ENCODE measurements around the gene IFRD1.
"Not testable (repeated sequence)": the region's sequence is repeated elsewhere in the genome, so short reads cannot be mapped to it uniquely, and the experiment has no call there.

The IFRD1 gene

GRCh38 chr7:112452102-112452888 is 2.0 kb downstream of the IFRD1 start:
- DNase-seq, result no peak

GRCh38 chr7:112453505-112454171 is 3.4 kb downstream of the IFRD1 start:
- Mint-ChIP-seq H3K27ac (no peak overlapping the region), H3K36me3 (ENCODE audit: low read depth) (peaks cover 36% of the 10 kb centered on the region), H3K27me3 (no peaks in the 10 kb centered on the region), H3K9me3 (no peaks in the 10 kb centered on the region), H3K4me3 (peak overlapping the region; percentile 36), H3K4me1 (peaks cover 40% of the 10 kb centered on the region)
- ATAC-seq, result no peak
- DNase-seq, result no peak

More at GRCh38 chr7:112452102-112452888, 2.0 kb downstream of the IFRD1 start:
- Mint-ChIP-seq H3K27me3 (no peaks in the 10 kb centered on the region), H3K4me3 (peak overlapping the region; percentile 97), H3K9me3 (no peaks in the 10 kb centered on the region), H3K4me1 (peaks cover 42% of the 10 kb centered on the region), H3K27ac (peak overlapping the region; percentile 92), H3K36me3 (ENCODE audit: low read depth) (peaks cover 29% of the 10 kb centered on the region)
- ATAC-seq, result no peak

- not testable (repeated sequence) for DNase-seq, ATAC-seq, H3K9me3 Mint-ChIP-seq, H3K27ac Mint-ChIP-seq, H3K27me3 Mint-ChIP-seq, H3K4me3 Mint-ChIP-seq
- H3K4me1 Mint-ChIP-seq, result peaks cover 34% of the 10 kb centered on the region
- H3K36me3 Mint-ChIP-seq (ENCODE audit: low read depth), result peaks cover 41% of the 10 kb centered on the region
These were observed 3.9 kb downstream of the IFRD1 start for GRCh38 chr7:112454191-112454590.

GRCh38 chr7:112459645-112460044 is 9.4 kb downstream of the IFRD1 start:
- Mint-ChIP-seq H3K9me3 (no peaks in the 10 kb centered on the region), H3K27me3 (no peaks in the 10 kb centered on the region), H3K36me3 (ENCODE audit: low read depth) (peaks cover 71% of the 10 kb centered on the region), H3K4me1 (peaks cover 1% of the 10 kb centered on the region), H3K27ac (no peak overlapping the region), H3K4me3 (no peak overlapping the region)
- ATAC-seq (no peak), DNase-seq (no peak)

DNA sequence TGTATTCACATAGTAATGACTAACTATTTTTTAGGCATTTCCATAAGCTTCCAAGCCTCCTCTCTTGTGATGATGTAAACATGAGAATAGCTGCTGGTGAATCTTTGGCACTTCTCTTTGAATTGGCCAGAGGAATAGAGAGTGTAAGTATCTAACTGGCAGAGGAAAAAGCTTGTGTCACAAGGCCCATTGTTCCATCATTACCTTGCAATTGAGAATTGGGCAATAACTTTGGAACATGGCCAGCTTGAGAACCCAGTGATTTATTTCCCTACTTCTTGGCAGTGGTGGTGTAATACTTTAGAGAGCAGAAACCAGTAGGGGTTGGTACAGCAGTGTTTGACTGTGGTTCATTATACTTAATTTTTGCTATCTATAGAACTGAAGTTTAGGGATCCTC is 12.0 kb downstream of the IFRD1 start:
- ATAC-seq (no peak), DNase-seq (no peak)
- Mint-ChIP-seq H3K4me3 (no peak overlapping the region), H3K4me1 (peaks cover 1% of the 10 kb centered on the region), H3K9me3 (no peaks in the 10 kb centered on the region), H3K27me3 (no peaks in the 10 kb centered on the region), H3K27ac (no peak overlapping the region), H3K36me3 (ENCODE audit: low read depth) (peaks cover 67% of the 10 kb centered on the region)

- no peaks in the 10 kb centered on the region for H3K27me3 Mint-ChIP-seq
- H3K27ac Mint-ChIP-seq, result no peak overlapping the region
- DNase-seq (no peak), ATAC-seq (no peak)
- no peaks in the 10 kb centered on the region for H3K9me3 Mint-ChIP-seq
- H3K4me1 Mint-ChIP-seq, result no peaks in the 10 kb centered on the region
- peaks cover 73% of the 10 kb centered on the region for H3K36me3 Mint-ChIP-seq (ENCODE audit: low read depth)
- no peak overlapping the region for H3K4me3 Mint-ChIP-seq
These were observed 17.6 kb downstream of the IFRD1 start for GRCh38 chr7:112467867-112468266.

DNA sequence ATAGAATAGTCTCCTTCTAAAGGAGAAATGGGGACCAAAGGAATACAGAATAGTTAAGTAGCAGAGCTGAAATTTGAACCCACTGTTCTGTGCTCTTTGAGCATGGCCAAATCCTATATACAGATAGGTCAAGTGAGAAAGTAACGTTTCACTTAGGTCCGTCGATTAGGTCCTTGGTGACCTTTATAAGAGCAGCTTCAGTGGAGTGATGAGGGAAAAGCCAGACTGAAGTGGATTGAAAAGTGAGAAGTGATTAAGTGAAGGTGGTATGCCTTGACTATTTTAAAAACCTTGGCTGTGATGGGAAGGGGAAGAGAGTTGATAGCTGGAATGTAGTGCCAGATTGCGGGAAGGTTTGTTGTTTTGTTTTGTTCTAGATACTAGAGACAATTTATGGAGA is 19.9 kb downstream of the IFRD1 start:
- Mint-ChIP-seq H3K4me3 (no peak overlapping the region), H3K27ac (no peak overlapping the region)

DNA sequence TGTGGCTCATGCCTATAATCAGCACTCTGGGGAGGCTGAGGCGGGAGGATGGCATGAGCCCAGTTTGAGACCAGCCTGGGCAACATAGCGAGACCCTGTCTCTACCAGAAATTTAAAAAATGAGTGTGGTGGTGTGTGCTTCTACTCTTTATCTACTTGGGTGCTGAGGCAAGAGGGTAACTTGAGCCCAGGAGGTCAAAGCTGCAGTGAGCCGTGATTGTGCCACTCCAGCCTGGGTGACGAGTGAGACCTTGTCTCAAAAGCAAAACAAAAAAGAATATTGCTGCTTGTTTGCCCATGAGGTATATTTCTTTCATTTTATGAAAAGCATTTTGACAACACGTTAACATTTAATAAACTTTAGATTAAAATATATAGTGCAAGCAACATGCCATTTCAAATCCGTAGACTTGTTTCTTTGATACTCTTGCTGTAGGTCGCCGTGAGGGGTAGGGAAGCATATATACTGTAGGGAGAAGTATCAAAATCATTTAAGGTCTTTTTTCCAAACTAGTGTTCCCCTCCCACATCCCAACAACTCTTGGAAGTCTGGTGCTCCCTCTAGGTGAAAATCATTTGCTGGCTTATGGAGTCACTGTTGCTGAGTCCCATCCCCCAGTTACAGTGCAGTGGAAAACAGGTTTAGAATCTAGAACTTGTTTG is 26.3 kb downstream of the IFRD1 start:
- H3K9me3 Mint-ChIP-seq, result no peaks in the 10 kb centered on the region
- H3K36me3 Mint-ChIP-seq (ENCODE audit: low read depth), result peaks cover 37% of the 10 kb centered on the region
- H3K4me1 Mint-ChIP-seq, result no peaks in the 10 kb centered on the region
- DNase-seq, result no peak
- no peak overlapping the region for H3K4me3 Mint-ChIP-seq
- no peak for ATAC-seq
- no peaks in the 10 kb centered on the region for H3K27me3 Mint-ChIP-seq
- H3K27ac Mint-ChIP-seq, result no peak overlapping the region

More for the DNA sequence above, 19.9 kb downstream of the IFRD1 start:
- Mint-ChIP-seq H3K27me3 (no peaks in the 10 kb centered on the region), H3K4me1 (no peaks in the 10 kb centered on the region), H3K36me3 (ENCODE audit: low read depth) (peaks cover 64% of the 10 kb centered on the region), H3K9me3 (no peaks in the 10 kb centered on the region)
- DNase-seq (no peak), ATAC-seq (no peak)

DNA sequence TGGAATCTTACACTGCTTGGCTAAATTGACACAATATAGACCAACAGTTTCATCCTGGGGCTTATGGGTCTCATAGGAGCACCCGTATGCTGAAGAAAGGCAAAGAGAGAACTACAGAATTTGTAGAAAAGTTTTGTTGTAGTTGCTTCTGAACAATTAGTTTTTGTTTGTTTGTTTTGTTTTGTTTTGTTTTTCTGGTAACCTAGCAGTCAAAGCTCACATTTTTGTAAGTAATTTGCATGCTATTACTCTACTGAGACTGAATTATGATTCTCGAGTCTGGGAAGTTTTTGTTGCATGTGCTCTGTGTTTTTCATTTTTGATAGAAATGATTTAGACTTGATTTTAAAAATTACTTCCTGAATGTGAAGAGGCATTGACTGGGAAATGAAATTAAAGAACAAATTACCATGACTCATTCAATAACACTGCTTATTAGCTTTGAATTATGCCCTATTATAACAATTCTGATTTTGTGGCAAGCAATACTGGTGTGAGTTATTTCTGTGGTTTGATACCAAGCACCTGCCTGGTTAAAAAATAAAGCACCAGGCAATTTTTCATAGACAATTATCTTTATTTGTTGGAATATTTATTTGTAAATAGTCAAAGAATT is 31.0 kb downstream of the IFRD1 start:
- peaks cover 10% of the 10 kb centered on the region for H3K36me3 Mint-ChIP-seq (ENCODE audit: low read depth)

DNA sequence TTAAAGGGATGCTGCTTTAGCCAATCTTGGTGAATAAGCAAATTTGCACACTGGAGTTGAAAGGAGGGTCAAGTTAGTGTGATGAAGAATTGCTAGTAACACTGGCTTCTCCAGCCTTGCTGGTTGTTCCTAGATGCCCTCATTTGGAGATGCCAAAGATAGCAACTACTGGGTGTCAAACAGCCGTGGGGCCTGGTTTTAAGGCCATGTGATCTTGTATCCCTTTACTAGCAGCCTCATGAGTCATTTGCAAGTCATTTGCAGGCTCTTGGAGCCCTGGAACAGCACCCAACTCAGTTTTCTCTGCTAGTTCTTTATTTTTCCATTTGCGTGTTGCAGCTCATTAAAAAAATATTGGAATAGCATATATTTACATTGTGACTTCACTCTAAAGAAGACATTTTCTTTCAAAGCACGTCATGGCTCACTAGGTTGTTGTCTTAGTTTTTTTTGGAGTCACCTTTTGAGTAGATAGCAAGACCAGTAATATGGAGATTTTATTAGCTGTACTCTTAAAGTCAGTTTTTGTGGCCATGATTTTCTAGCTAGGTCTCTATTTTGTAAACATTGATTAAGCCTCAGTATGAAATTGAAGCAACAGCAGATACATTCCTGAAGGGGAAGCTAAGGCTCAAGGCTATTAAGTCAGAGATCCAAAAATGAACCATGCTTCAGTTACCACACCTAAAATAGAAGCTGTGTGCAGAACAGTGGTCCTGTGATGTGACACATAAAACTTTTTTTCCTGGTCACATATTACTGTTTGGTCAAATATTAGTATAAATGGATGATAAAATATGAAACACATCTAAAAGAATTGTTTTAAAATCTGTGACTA is 31.8 kb downstream of the IFRD1 start:
- Mint-ChIP-seq H3K4me1 (peaks cover 8% of the 10 kb centered on the region), H3K9me3 (no peaks in the 10 kb centered on the region), H3K36me3 (ENCODE audit: low read depth) (peaks cover 8% of the 10 kb centered on the region), H3K27ac (no peak overlapping the region), H3K4me3 (no peak overlapping the region), H3K27me3 (no peaks in the 10 kb centered on the region)
- DNase-seq (no peak), ATAC-seq (no peak)

More for the DNA sequence above, 31.0 kb downstream of the IFRD1 start:
- no peak for ATAC-seq
- Mint-ChIP-seq H3K9me3 (no peaks in the 10 kb centered on the region), H3K4me3 (no peak overlapping the region), H3K27ac (no peak overlapping the region), H3K27me3 (no peaks in the 10 kb centered on the region), H3K4me1 (peaks cover 8% of the 10 kb centered on the region)
- no peak for DNase-seq

DNA sequence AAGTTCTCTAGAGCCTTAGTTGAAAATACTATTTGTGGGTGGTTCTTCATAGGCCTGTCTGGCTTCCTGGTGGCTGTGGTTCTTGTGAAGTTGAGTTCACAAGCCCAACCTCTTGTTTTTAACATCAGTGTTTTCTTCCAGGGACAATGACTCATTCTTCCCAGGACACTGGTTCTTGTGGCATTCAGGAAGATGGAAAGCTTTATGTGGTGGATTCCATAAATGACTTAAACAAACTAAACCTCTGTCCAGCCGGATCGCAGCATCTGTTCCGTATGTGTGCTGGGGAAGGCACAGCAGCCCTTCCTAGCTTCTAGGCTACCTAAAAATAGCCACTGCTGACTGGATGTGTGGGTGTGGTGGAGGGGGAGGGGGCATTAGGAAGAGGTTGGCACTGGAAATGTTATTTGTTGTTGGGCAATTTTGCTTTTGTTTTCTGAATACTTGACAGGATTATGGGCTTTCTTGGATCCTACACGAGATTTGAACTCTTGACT is 34.5 kb downstream of the IFRD1 start:
- no peak for DNase-seq

DNA sequence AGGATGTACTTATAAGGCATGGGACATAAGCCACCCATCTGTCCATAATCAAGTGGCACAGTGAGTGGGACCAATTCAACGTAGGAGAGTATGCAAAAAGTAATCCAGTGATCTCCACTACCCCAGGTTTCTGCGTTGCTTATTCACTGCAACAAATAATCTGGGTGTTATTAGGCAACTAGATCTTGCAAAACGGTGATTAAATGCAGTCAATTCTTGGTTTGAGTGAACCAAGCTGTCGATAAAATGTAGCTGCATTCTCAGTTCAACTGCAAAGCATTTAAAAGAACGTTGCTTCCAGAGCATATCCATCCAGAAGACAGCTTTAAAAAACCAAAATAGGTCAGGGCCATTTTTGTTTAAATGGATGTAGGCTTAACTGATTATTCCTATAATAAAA is 35.5 kb downstream of the IFRD1 start:
- peaks cover 3% of the 10 kb centered on the region for H3K36me3 Mint-ChIP-seq (ENCODE audit: low read depth)
- no peaks in the 10 kb centered on the region for H3K9me3 Mint-ChIP-seq
- no peak overlapping the region for H3K27ac Mint-ChIP-seq

More for the DNA sequence above, 34.5 kb downstream of the IFRD1 start:
- no peak for ATAC-seq
- no peaks in the 10 kb centered on the region for H3K36me3 Mint-ChIP-seq (ENCODE audit: low read depth)
- no peaks in the 10 kb centered on the region for H3K9me3 Mint-ChIP-seq
- H3K4me3 Mint-ChIP-seq, result no peak overlapping the region
- no peaks in the 10 kb centered on the region for H3K27me3 Mint-ChIP-seq
- H3K4me1 Mint-ChIP-seq, result peaks cover 8% of the 10 kb centered on the region
- no peak overlapping the region for H3K27ac Mint-ChIP-seq

GRCh38 chr7:112487457-112488263 is 37.4 kb downstream of the IFRD1 start:
- no peak for ATAC-seq
- H3K27me3 Mint-ChIP-seq, result no peaks in the 10 kb centered on the region
- H3K36me3 Mint-ChIP-seq (ENCODE audit: low read depth), result peaks cover 3% of the 10 kb centered on the region
- no peak overlapping the region for H3K27ac Mint-ChIP-seq
- no peak overlapping the region for H3K4me3 Mint-ChIP-seq
- DNase-seq, result no peak
- no peaks in the 10 kb centered on the region for H3K9me3 Mint-ChIP-seq
- peaks cover 8% of the 10 kb centered on the region for H3K4me1 Mint-ChIP-seq

More for the DNA sequence above, 35.5 kb downstream of the IFRD1 start:
- H3K4me3 Mint-ChIP-seq, result no peak overlapping the region
- no peak for DNase-seq
- peaks cover 8% of the 10 kb centered on the region for H3K4me1 Mint-ChIP-seq
- no peak for ATAC-seq
- no peaks in the 10 kb centered on the region for H3K27me3 Mint-ChIP-seq
